ENCODE data around the gene NFE2L3.

DNA sequence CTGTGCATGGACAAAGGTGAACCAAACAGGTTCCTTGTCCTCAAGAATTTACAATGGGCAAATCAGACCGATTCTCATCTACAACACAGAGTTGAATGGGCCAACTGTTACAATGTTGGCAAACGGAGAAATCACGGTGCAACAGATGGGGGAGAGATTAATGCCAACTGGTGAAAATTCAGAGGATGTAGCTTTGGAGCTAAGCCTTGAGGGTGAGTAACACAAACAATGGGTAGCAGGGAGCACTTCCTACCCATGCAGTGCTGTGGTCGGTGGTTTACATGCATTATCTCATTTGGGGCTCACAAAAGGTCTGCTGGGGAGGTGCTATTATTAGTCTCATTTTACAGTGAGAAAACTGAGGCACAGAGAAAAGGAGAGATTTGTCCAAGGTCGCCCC lies 902 bp upstream of the NFE2L3 start:
- TF ChIP-seq POLR2A (IDR thresholded peaks at IDR 0.05; ENCODE audit: low read depth, low read length) (no peak), TAF1 (IDR thresholded peaks at IDR 0.05; ENCODE audit: low read depth, low read length) (no peak), POLR2AphosphoS5 (IDR thresholded peaks at IDR 0.05; ENCODE audit: low read depth, low read length) (no peak)

Data from GM12891 (cell line).